Hepatocyte (in vitro differentiated cells): Measurements from ENCODE around the gene CCDC159. TPM values are rescaled to one million over a fixed set of nuclear protein-coding genes. Genes with fewer than 3 reads are reported as not detected.
"Not testable (repeated sequence)": the region's sequence is repeated elsewhere in the genome, so short reads cannot be mapped to it uniquely, and the experiment has no call there.

Experiments used
- DNase-seq: peaks from one replicate; pipeline ENCODE4 v3.0.0-alpha.2; 2016; ENCODE audit warnings: low spot score
- H2AFZ ChIP-seq: fragments of 200-600 bp; sonication (generic); 2 replicates; pipeline ENCODE4 v1.6.0; 2016; ENCODE audit warnings: antibody characterized with exemption, mild to moderate bottlenecking
- H3K27ac ChIP-seq: fragments of 200-600 bp; sonication (generic); 2 replicates; pipeline ENCODE4 v1.5.1; 2016; ENCODE audit warnings: mild to moderate bottlenecking
- H3K27me3 ChIP-seq: fragments of 200-600 bp; sonication (generic); 2 replicates; pipeline ENCODE4 v1.6.1; 2016
- H3K36me3 ChIP-seq: fragments of 200-600 bp; sonication (generic); replicated peaks from 2 replicates; pipeline ENCODE4 v1.5.1; 2016; ENCODE audit warnings: low read depth; ENCODE audit not compliant: insufficient read depth
- H3K4me1 ChIP-seq: fragments of 200-600 bp; sonication (generic); 2 replicates; pipeline ENCODE4 v1.5.1; 2016; ENCODE audit warnings: mild to moderate bottlenecking, moderate library complexity; ENCODE audit not compliant: insufficient read depth
- H3K4me2 ChIP-seq: fragments of 200-600 bp; sonication (generic); 2 replicates; pipeline ENCODE4 v1.6.0; 2016
- H3K4me3 ChIP-seq: fragments of 200-600 bp; sonication (generic); 2 replicates; pipeline ENCODE4 v1.5.1; 2016; ENCODE audit warnings: mild to moderate bottlenecking
- H3K79me2 ChIP-seq: fragments of 200-600 bp; sonication (generic); 2 replicates; pipeline ENCODE4 v1.6.0; 2017; ENCODE audit warnings: mild to moderate bottlenecking
- H3K9me2 ChIP-seq: fragments of 200-600 bp; sonication (generic); replicated peaks from 2 replicates; pipeline ENCODE4 v1.6.0; 2017; ENCODE audit warnings: mild to moderate bottlenecking; ENCODE audit not compliant: insufficient read depth
- H3K9me3 ChIP-seq: fragments of 200-600 bp; sonication (generic); 2 replicates; pipeline ENCODE4 v1.5.1; 2016; ENCODE audit warnings: low read depth, mild to moderate bottlenecking
- H4K20me1 ChIP-seq: fragments of 200-600 bp; sonication (generic); 2 replicates; pipeline ENCODE4 v1.6.0; 2016; ENCODE audit warnings: mild to moderate bottlenecking; ENCODE audit not compliant: insufficient read depth, poor library complexity, severe bottlenecking
- CTCF ChIP-seq: fragments of 200-600 bp; sonication (generic); IDR thresholded peaks from 2 replicates; pipeline ENCODE4 v1.5.1; 2016; ENCODE audit warnings: antibody characterized with exemption, mild to moderate bottlenecking; ENCODE audit not compliant: poor library complexity
- EZH2 ChIP-seq: fragments of 200-600 bp; sonication (generic); IDR thresholded peaks from 2 replicates; pipeline ENCODE4 v1.6.1; 2016; ENCODE audit warnings: antibody characterized with exemption, mild to moderate bottlenecking, borderline replicate concordance
- EZH2phosphoT487 ChIP-seq: fragments of 200-600 bp; sonication (generic); IDR thresholded peaks from one replicate; pipeline ENCODE4 v1.6.1; 2018; ENCODE audit warnings: antibody characterized with exemption, mild to moderate bottlenecking, low read depth, moderate library complexity; ENCODE audit not compliant: unreplicated experiment, severe bottlenecking
- WGBS: methylation state at CpG from one replicate; pipeline ENCODE4 v1.1.6; 2016; ENCODE audit warnings: low lambda C conversion rate; ENCODE audit errors: missing lambda C conversion rate; 5-methylcytosine and 5-hydroxymethylcytosine counted together
- polyA plus RNA-seq: library from polyadenylated mRNA; unstranded; fragments of >200 nt; fragmentation: Nextera tagmentation; extraction: Ambion mirVana; gene quantifications from 2 replicates; pipeline ENCODE4 v1.2.1, GENCODE V29; 2016
- total RNA-seq: library from RNA; depleted of rRNA; stranded (reverse); fragments of >200 nt; gene quantifications from 2 replicates; pipeline ENCODE4 v1.2.3, GENCODE V29; 2014

Gene CCDC159
- total and polyA plus RNA-seq, 2 experiments from 2014 or later: 10.1 to 27.1 TPM

- H3K36me3 ChIP-seq: no peaks in the 10 kb centered on the region
- DNase-seq: peak; percentile 58
- peak overlapping the region; percentile 83 for H3K27ac ChIP-seq
- H3K9me2 ChIP-seq: no peaks in the 10 kb centered on the region
- H3K4me2 ChIP-seq: peak overlapping the region; percentile 89
- no peak overlapping the region for H2AFZ ChIP-seq
- peaks cover 46% of the 10 kb centered on the region for H3K79me2 ChIP-seq
- H3K9me3 ChIP-seq: no peaks in the 10 kb centered on the region
- H3K27me3 ChIP-seq: no peaks in the 10 kb centered on the region
- 65% methylated on average over 7 of the region's 7 CpGs for WGBS
- TF ChIP-seq EZH2: no peak
- H4K20me1 ChIP-seq: peaks cover 4% of the 10 kb centered on the region
- peaks cover 5% of the 10 kb centered on the region for H3K4me1 ChIP-seq
- peak overlapping the region; percentile 93 for H3K4me3 ChIP-seq
Observed at GRCh38 chr19:11338121-11338520, 8.2 kb upstream of the CCDC159 start.

GRCh38 chr19:11338569-11339253, 7.6 kb upstream of the CCDC159 start:
- Histone ChIP-seq H3K4me3 (peak overlapping the region; percentile 93), H2AFZ (peak overlapping the region; percentile 58), H3K27me3 (no peaks in the 10 kb centered on the region), H3K36me3 (no peaks in the 10 kb centered on the region), H3K9me2 (no peaks in the 10 kb centered on the region), H3K9me3 (no peaks in the 10 kb centered on the region), H3K79me2 (peaks cover 46% of the 10 kb centered on the region), H3K4me2 (peak overlapping the region; percentile 89), H3K27ac (peak overlapping the region; percentile 83), H3K4me1 (peaks cover 5% of the 10 kb centered on the region), H4K20me1 (peaks cover 4% of the 10 kb centered on the region)
- WGBS: 24% methylated on average over 21 of the region's 21 CpGs
- peak; percentile 40 for DNase-seq
- no peak for TF ChIP-seq CTCF
- no peak for TF ChIP-seq EZH2
- TF ChIP-seq EZH2phosphoT487: no peak

- Histone ChIP-seq H3K27me3 (no peaks in the 10 kb centered on the region), H3K4me3 (peak within 1 kb of the TSS; percentile 93), H3K27ac (peak within 1 kb of the TSS; percentile 83), H3K79me2 (peaks cover 46% of the 10 kb centered on the region), H4K20me1 (peaks cover 4% of the 10 kb centered on the region), H3K4me1 (peaks cover 5% of the 10 kb centered on the region), H3K4me2 (peak within 1 kb of the TSS; percentile 89), H3K36me3 (no peaks in the 10 kb centered on the region), H3K9me3 (no peaks in the 10 kb centered on the region), H2AFZ (peak within 1 kb of the TSS; percentile 58), H3K9me2 (no peaks in the 10 kb centered on the region)
- TF ChIP-seq EZH2phosphoT487 (no peak), CTCF (no peak), EZH2 (no peak)
- 12% methylated on average over 43 of the region's 53 CpGs for WGBS
- peak; percentile 97 for DNase-seq
Observed at GRCh38 chr19:11339254-11340098, 6.8 kb upstream of the CCDC159 start, which contains the start of gene RAB3D. TSS of gene RAB3D (minus strand) at chr19:11339657. CDS start at chr19:11337399, 2,258 bp downstream.

GRCh38 chr19:11340099-11340467, 6.2 kb upstream of the CCDC159 start:
- peak overlapping the region; percentile 53 for H2AFZ ChIP-seq
- H3K36me3 ChIP-seq, H4K20me1 ChIP-seq, H3K27me3 ChIP-seq, DNase-seq, H3K9me3 ChIP-seq, H3K9me2 ChIP-seq, H3K4me1 ChIP-seq, H3K4me3 ChIP-seq: not testable (repeated sequence)
- 97% methylated on average over 8 of the region's 8 CpGs for WGBS
- H3K79me2 ChIP-seq: peaks cover 42% of the 10 kb centered on the region
- H3K27ac ChIP-seq: peak overlapping the region; percentile 54
- peak overlapping the region; percentile 89 for H3K4me2 ChIP-seq
